HEK293 (cell line): ENCODE results near the gene ECT2.
A peak's percentile ranks its signal among the peaks of the same experiment; 100 is the strongest.

Experiments used
- GLIS2 ChIP-seq: fragments of 450-650 bp; formaldehyde crosslinking; IDR thresholded peaks from 2 replicates; pipeline ENCODE4 v1.5.1; 2016; ENCODE audit warnings: missing biosample characterization, missing genetic modification characterization
- HOXA7 ChIP-seq: sonication (generic); formaldehyde crosslinking; IDR thresholded peaks from 2 replicates; pipeline ENCODE4 v1.8.1; 2022; ENCODE audit warnings: missing genetic modification reagents, borderline replicate concordance
- MEIS1 ChIP-seq: sonication (generic); formaldehyde crosslinking; IDR thresholded peaks from 2 replicates; pipeline ENCODE4 v1.8.1; 2022; ENCODE audit warnings: missing genetic modification reagents, mild to moderate bottlenecking, borderline replicate concordance
- PRDM2 ChIP-seq: fragments of 450-650 bp; formaldehyde crosslinking; IDR thresholded peaks from 2 replicates; pipeline ENCODE4 v1.5.1; 2016; ENCODE audit warnings: missing biosample characterization, missing genetic modification characterization, borderline replicate concordance
- REST ChIP-seq: fragments of 450-650 bp; formaldehyde crosslinking; IDR thresholded peaks from 2 replicates; pipeline ENCODE4 v1.5.1; 2016; ENCODE audit warnings: missing biosample characterization, missing genetic modification characterization
- SP2 ChIP-seq: fragments of 450-650 bp; formaldehyde crosslinking; IDR thresholded peaks from 2 replicates; pipeline ENCODE4 v1.5.1; 2016; ENCODE audit warnings: missing biosample characterization, missing genetic modification characterization
- ZBTB20 ChIP-seq: fragments of 450-650 bp; formaldehyde crosslinking; IDR thresholded peaks from 2 replicates; pipeline ENCODE4 v1.5.1; 2016; ENCODE audit warnings: missing biosample characterization, missing genetic modification characterization
- ZBTB44 ChIP-seq: fragments of 450-650 bp; IDR thresholded peaks from 2 replicates; pipeline ENCODE4 v1.5.1; 2018; ENCODE audit warnings: missing biosample characterization, mild to moderate bottlenecking, missing genetic modification characterization
- ZFHX2 ChIP-seq: fragments of 450-650 bp; formaldehyde crosslinking; conservative IDR thresholded peaks from 2 replicates; pipeline ENCODE4 v1.5.1; 2016; ENCODE audit warnings: missing biosample characterization, missing genetic modification characterization
- ZIC2 ChIP-seq: fragments of 450-650 bp; formaldehyde crosslinking; IDR thresholded peaks from 2 replicates; pipeline ENCODE4 v1.5.1; 2016; ENCODE audit warnings: missing biosample characterization, missing genetic modification characterization
- ZNF155 ChIP-seq: fragments of 450-650 bp; formaldehyde crosslinking; IDR thresholded peaks from 2 replicates; pipeline ENCODE4 v1.5.1; 2016; ENCODE audit warnings: missing biosample characterization, missing genetic modification characterization
- ZNF175 ChIP-seq: fragments of 450-650 bp; formaldehyde crosslinking; IDR thresholded peaks from 2 replicates; pipeline ENCODE4 v1.5.1; 2016; ENCODE audit warnings: missing biosample characterization, missing genetic modification characterization
- ZNF19 ChIP-seq: fragments of 450-650 bp; formaldehyde crosslinking; IDR thresholded peaks from 2 replicates; pipeline ENCODE4; 2016; ENCODE audit warnings: missing biosample characterization, missing genetic modification characterization, low read depth
- ZNF211 ChIP-seq: fragments of 450-650 bp; formaldehyde crosslinking; IDR thresholded peaks from 2 replicates; pipeline ENCODE4 v1.5.1; 2016; ENCODE audit warnings: low read depth, missing biosample characterization, missing genetic modification characterization
- ZNF221 ChIP-seq: fragments of 450-650 bp; formaldehyde crosslinking; IDR thresholded peaks from 2 replicates; pipeline ENCODE4 v1.5.1; 2017; ENCODE audit warnings: missing biosample characterization, missing genetic modification characterization, borderline replicate concordance
- ZNF223 ChIP-seq: fragments of 450-650 bp; formaldehyde crosslinking; IDR thresholded peaks from 2 replicates; pipeline ENCODE4 v1.5.1; 2016; ENCODE audit warnings: missing biosample characterization, missing genetic modification characterization
- ZNF26 ChIP-seq: fragments of 450-650 bp; formaldehyde crosslinking; IDR thresholded peaks from 2 replicates; pipeline ENCODE4 v1.5.1; 2016; ENCODE audit warnings: missing biosample characterization, missing genetic modification characterization
- ZNF341 ChIP-seq: fragments of 450-650 bp; formaldehyde crosslinking; IDR thresholded peaks from 2 replicates; pipeline ENCODE4; 2016; ENCODE audit warnings: low read depth, missing biosample characterization, missing genetic modification characterization
- ZNF423 ChIP-seq: fragments of 450-650 bp; formaldehyde crosslinking; IDR thresholded peaks from 2 replicates; pipeline ENCODE4 v1.5.1; 2016; ENCODE audit warnings: missing biosample characterization, missing genetic modification characterization
- ZNF433 ChIP-seq: fragments of 450-650 bp; formaldehyde crosslinking; IDR thresholded peaks from 2 replicates; pipeline ENCODE4 v1.5.1; 2016; ENCODE audit warnings: missing biosample characterization, missing genetic modification characterization, low read depth
- ZNF561 ChIP-seq: fragments of 450-650 bp; IDR thresholded peaks from 2 replicates; pipeline ENCODE4 v1.5.1; 2018; ENCODE audit warnings: missing biosample characterization, missing genetic modification characterization, borderline replicate concordance
- ZNF580 ChIP-seq: fragments of 450-650 bp; formaldehyde crosslinking; IDR thresholded peaks from 2 replicates; pipeline ENCODE4 v1.5.1; 2016; ENCODE audit warnings: missing biosample characterization, missing genetic modification characterization
- ZNF670 ChIP-seq: fragments of 450-650 bp; formaldehyde crosslinking; IDR thresholded peaks from 2 replicates; pipeline ENCODE4 v1.5.1; 2016; ENCODE audit warnings: missing biosample characterization, missing genetic modification characterization, low read depth
- ZNF768 ChIP-seq: fragments of 450-650 bp; formaldehyde crosslinking; IDR thresholded peaks from 2 replicates; pipeline ENCODE4 v1.5.1; 2018; ENCODE audit warnings: missing biosample characterization, mild to moderate bottlenecking, missing genetic modification characterization
- ZNF777 ChIP-seq: fragments of 450-650 bp; formaldehyde crosslinking; IDR thresholded peaks from 2 replicates; pipeline ENCODE4 v1.5.1; 2017; ENCODE audit warnings: missing biosample characterization, missing genetic modification characterization, borderline replicate concordance
- ZSCAN4 ChIP-seq: fragments of 450-650 bp; formaldehyde crosslinking; IDR thresholded peaks from 2 replicates; pipeline ENCODE4 v1.5.1; 2017; ENCODE audit warnings: missing biosample characterization, missing genetic modification characterization

The ECT2 gene

GRCh38 chr3:172710664-172711453 lies 39.7 kb upstream of the ECT2 start, which contains the start of gene NCEH1 (continued):
- TF ChIP-seq PRDM2 (tag by site-specific recombination) = no peak
- peak; percentile 79 for TF ChIP-seq SP2 (tag by site-specific recombination)
- no peak for TF ChIP-seq ZNF433 (tag by site-specific recombination)
- no peak for TF ChIP-seq ZNF26 (tag by site-specific recombination)
- TF ChIP-seq ZNF423 = no peak
- TF ChIP-seq ZNF223 (tag by site-specific recombination) = no peak
- peak; percentile 30; the same call in 1 of the 2 replicates for TF ChIP-seq ZBTB20 (tag by site-specific recombination)
- no peak for TF ChIP-seq ZNF580 (tag by site-specific recombination)
- TF ChIP-seq ZNF221 = no peak
- TF ChIP-seq ZNF211 = no peak
- no peak for TF ChIP-seq ZNF155
- no peak for TF ChIP-seq HOXA7 (CRISPR knock-in tag)
- no peak for TF ChIP-seq ZBTB44 (tag by site-specific recombination)
- TF ChIP-seq ZNF777 (tag by site-specific recombination) = no peak
- TF ChIP-seq REST (tag by site-specific recombination) = no peak
- peak; percentile 68 for TF ChIP-seq ZIC2 (tag by site-specific recombination)
- no peak for TF ChIP-seq ZSCAN4 (tag by site-specific recombination)
- TF ChIP-seq ZFHX2 (tag by site-specific recombination) = no peak
- no peak; the same call in 1 of the 2 replicates for TF ChIP-seq ZNF768
- no peak for TF ChIP-seq ZNF670 (tag by site-specific recombination)
- TF ChIP-seq ZNF19 (tag by site-specific recombination) = no peak
- TF ChIP-seq GLIS2 (tag by site-specific recombination) = peak; percentile 83
- no peak for TF ChIP-seq MEIS1 (CRISPR knock-in tag)
- peak; percentile 37 for TF ChIP-seq ZNF341 (tag by site-specific recombination)
- TF ChIP-seq ZNF175 (tag by site-specific recombination) = no peak
- TF ChIP-seq ZNF561 (tag by site-specific recombination) = no peak; the same call in 1 of the 2 replicates
